Ectodermal cell (in vitro differentiated cells): ENCODE data around the gene MEA1.
"Not testable (repeated sequence)": the region's sequence is repeated elsewhere in the genome, so short reads cannot be mapped to it uniquely, and the experiment has no call there.

Experiments used
- H3K27ac ChIP-seq: 2 replicates; pipeline ENCODE4 v1.7.0; 2013; ENCODE audit warnings: mild to moderate bottlenecking, low read depth, low read length; ENCODE audit not compliant: insufficient read depth, poor library complexity, severe bottlenecking
- H3K27me3 ChIP-seq: 2 replicates; pipeline ENCODE4 v1.7.0; 2013; ENCODE audit warnings: mild to moderate bottlenecking, low read length; ENCODE audit not compliant: insufficient read depth, control insufficient read depth, poor library complexity, severe bottlenecking
- H3K36me3 ChIP-seq: one replicate; pipeline ENCODE4 v1.7.0; 2013; ENCODE audit warnings: low read length; ENCODE audit not compliant: control insufficient read depth, insufficient read depth
- H3K4me1 ChIP-seq: one replicate; pipeline ENCODE4 v1.7.0; 2013; ENCODE audit warnings: low read length; ENCODE audit not compliant: control insufficient read depth, insufficient read depth
- H3K4me3 ChIP-seq: 2 replicates; pipeline ENCODE4 v1.7.0; 2013; ENCODE audit warnings: low read depth, low read length, control low read depth; ENCODE audit not compliant: insufficient read depth
- H3K9me3 ChIP-seq: 2 replicates; pipeline ENCODE4 v1.7.0; 2013; ENCODE audit warnings: mild to moderate bottlenecking, low read length, moderate library complexity; ENCODE audit not compliant: control insufficient read depth
- WGBS, 2 experiments: methylation state at CpG; one replicate each; pipeline ENCODE4 v1.1.7; 2013; ENCODE audit warnings: missing lambda C conversion rate in 2 of 2; 5-methylcytosine and 5-hydroxymethylcytosine counted together

MEA1 gene

DNA sequence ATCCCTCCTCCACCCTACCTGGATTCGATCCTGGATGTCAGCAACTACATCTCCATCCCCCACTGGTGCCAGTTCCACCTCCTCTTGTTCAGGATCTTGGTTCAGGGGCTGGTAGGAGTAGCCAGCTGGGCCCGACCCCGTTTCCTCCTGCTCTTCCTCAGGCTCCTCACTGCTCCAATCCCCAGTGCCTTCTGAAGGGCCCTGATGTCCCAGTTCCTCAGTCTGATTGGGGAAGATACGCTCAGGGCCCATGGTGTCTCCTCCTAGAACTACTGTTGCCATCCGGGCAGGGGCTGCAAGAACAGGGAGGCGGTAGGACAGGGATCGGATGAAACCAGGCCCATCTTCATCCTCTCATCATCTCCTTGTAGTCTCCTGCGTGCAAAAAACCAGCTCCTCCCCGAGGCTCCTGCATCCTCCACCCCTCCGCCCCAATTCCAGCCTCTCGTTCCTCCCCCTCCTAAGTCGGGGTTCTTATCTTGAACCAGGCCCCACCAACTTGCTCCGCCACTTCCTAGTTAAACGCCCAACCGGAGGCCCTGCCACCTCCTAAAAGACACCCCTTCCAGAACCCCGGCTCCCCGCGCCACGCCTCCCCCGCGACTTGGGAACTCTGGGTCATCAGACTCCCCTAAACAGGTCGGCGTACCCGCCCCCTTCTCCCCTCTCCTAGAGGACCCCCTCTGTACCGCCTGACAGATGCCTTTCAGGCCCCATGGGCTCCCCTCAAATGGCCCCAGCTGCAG is 476 bp downstream of the MEA1 start:
- H3K4me3 ChIP-seq: peak overlapping the region; percentile 85
- H3K27me3 ChIP-seq: no peaks in the 10 kb centered on the region
- 9% methylated on average over 25 of the region's 25 CpGs for WGBS, 2 experiments
- H3K4me1 ChIP-seq: peaks cover 14% of the 10 kb centered on the region
- H3K27ac ChIP-seq: peak overlapping the region; percentile 42
- no peaks in the 10 kb centered on the region for H3K9me3 ChIP-seq
- H3K36me3 ChIP-seq: peaks cover 20% of the 10 kb centered on the region

DNA sequence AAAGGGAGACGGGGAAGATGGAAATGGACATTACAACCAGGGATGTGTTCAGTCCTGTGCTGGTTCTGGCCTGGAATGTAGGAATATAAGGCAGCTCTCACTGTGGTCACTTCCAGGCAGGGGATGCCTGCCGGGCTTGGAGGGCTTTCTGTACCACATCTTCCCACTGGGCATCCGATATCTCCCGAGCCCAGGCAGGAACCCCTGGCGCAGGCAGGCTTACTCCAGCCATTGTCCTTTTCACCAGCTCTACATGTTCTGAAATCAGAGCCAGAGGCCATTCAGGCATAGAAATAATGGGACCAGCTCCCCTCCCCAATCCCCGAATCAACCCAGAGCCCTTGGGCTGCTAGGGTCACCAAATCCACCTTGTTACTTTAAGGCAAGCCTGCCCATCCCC is 1.4 kb downstream of the MEA1 start:
- peak overlapping the region; percentile 85 for H3K4me3 ChIP-seq
- H3K9me3 ChIP-seq: no peaks in the 10 kb centered on the region
- no peak overlapping the region for H3K27ac ChIP-seq
- H3K4me1 ChIP-seq: peaks cover 14% of the 10 kb centered on the region
- no peaks in the 10 kb centered on the region for H3K27me3 ChIP-seq
- H3K36me3 ChIP-seq: peaks cover 19% of the 10 kb centered on the region
- WGBS, 2 experiments: 91 to 94% methylated on average over 6 of the region's 6 CpGs

DNA sequence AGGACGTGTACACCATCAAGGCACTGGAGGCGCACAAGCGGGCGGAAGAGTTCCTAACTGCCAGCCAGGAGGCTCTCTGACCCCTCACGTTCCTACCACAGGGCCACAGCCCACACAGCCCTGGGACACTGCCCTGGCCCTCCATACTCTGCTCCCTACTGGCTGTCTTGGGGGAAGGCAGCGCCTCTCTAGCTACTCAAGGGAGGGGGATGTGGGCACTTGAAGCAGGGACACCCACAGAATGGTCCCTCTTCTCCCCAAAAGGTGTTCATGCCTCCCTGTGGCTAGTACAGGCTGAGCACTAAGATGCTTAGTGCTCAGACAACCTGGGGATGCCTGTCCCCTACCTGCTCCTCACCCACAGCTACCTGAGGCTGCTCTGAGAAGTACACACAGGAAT is 2.5 kb downstream of the MEA1 start:
- WGBS, 2 experiments: 87% methylated on average over 6 of the region's 6 CpGs
- Histone ChIP-seq H3K9me3 (no peaks in the 10 kb centered on the region), H3K27ac (no peak overlapping the region), H3K27me3 (no peaks in the 10 kb centered on the region), H3K36me3 (peaks cover 24% of the 10 kb centered on the region), H3K4me3 (no peak overlapping the region), H3K4me1 (peaks cover 14% of the 10 kb centered on the region)

- no peaks in the 10 kb centered on the region for H3K9me3 ChIP-seq
- H3K27ac ChIP-seq: no peak overlapping the region
- no peaks in the 10 kb centered on the region for H3K27me3 ChIP-seq
- 81 to 91% methylated on average over 6 of the region's 6 CpGs for WGBS, 2 experiments
- peaks cover 9% of the 10 kb centered on the region for H3K4me1 ChIP-seq
- peaks cover 24% of the 10 kb centered on the region for H3K36me3 ChIP-seq
- no peak overlapping the region for H3K4me3 ChIP-seq
These were observed 4.6 kb downstream of the MEA1 start for GRCh38 chr6:43009124-43009523.

- no peak overlapping the region for H3K27ac ChIP-seq
- H3K4me3 ChIP-seq: no peak overlapping the region
- H3K36me3 ChIP-seq: peaks cover 24% of the 10 kb centered on the region
- 94% methylated on average over 9 of the region's 9 CpGs for WGBS, 2 experiments
- no peaks in the 10 kb centered on the region for H3K4me1 ChIP-seq
- no peaks in the 10 kb centered on the region for H3K27me3 ChIP-seq
- no peaks in the 10 kb centered on the region for H3K9me3 ChIP-seq
These were observed 6.6 kb downstream of the MEA1 start for GRCh38 chr6:43007126-43007525.

GRCh38 chr6:43006251-43006650 is 7.5 kb downstream of the MEA1 start:
- Histone ChIP-seq H3K4me3 (no peak overlapping the region), H3K9me3 (no peaks in the 10 kb centered on the region), H3K27me3 (no peaks in the 10 kb centered on the region), H3K4me1 (no peaks in the 10 kb centered on the region), H3K27ac (no peak overlapping the region), H3K36me3 (peaks cover 19% of the 10 kb centered on the region)
- 93 to 95% methylated on average over 11 of the region's 11 CpGs for WGBS, 2 experiments

DNA sequence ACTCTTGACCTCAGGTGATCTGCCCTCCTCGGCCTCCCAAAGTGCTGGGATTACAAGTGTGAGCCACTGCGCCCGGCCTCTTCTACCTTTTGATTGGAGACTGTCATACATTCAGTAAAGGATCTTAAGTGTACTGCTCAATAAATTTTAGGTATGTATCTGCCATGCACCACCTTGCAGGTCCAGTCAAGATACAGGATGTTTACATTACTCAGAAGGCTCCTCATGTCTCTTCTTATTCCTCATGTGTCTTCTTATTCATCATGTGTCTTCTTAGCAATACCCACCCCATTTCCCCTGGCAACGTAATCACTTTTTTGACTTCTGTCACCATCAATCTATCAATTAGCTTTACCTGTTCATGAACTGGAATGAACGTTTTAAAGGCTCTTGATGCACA is 7.9 kb downstream of the MEA1 start:
- no peaks in the 10 kb centered on the region for H3K27me3 ChIP-seq
- WGBS, 2 experiments: 91 to 92% methylated on average over 5 of the region's 5 CpGs
- H3K4me3 ChIP-seq: no peak overlapping the region
- H3K27ac ChIP-seq: no peak overlapping the region
- H3K4me1 ChIP-seq: no peaks in the 10 kb centered on the region
- H3K36me3 ChIP-seq: peaks cover 16% of the 10 kb centered on the region
- no peaks in the 10 kb centered on the region for H3K9me3 ChIP-seq

GRCh38 chr6:43001843-43002242 is 11.9 kb downstream of the MEA1 start:
- 94 to 95% methylated on average over 8 of the region's 8 CpGs for WGBS, 2 experiments
- H3K9me3 ChIP-seq: no peaks in the 10 kb centered on the region
- no peaks in the 10 kb centered on the region for H3K27me3 ChIP-seq
- H3K36me3 ChIP-seq: peaks cover under 1% of the 10 kb centered on the region
- no peak overlapping the region for H3K27ac ChIP-seq
- no peak overlapping the region for H3K4me3 ChIP-seq
- no peaks in the 10 kb centered on the region for H3K4me1 ChIP-seq

GRCh38 chr6:42998205-42998604 is 15.5 kb downstream of the MEA1 start:
- not testable (repeated sequence) for H3K27ac ChIP-seq, H3K36me3 ChIP-seq, H3K27me3 ChIP-seq, H3K4me3 ChIP-seq, H3K4me1 ChIP-seq, H3K9me3 ChIP-seq
- 94% methylated on average over 9 of the region's 9 CpGs for WGBS, 2 experiments

GRCh38 chr6:42996513-42996912 is 17.2 kb downstream of the MEA1 start:
- Histone ChIP-seq H3K27me3 (no peaks in the 10 kb centered on the region), H3K36me3 (no peaks in the 10 kb centered on the region), H3K4me1 (no peaks in the 10 kb centered on the region), H3K27ac (no peak overlapping the region), H3K4me3 (no peak overlapping the region), H3K9me3 (no peaks in the 10 kb centered on the region)

- Histone ChIP-seq H3K9me3 (no peaks in the 10 kb centered on the region), H3K27ac (no peak overlapping the region), H3K4me1 (no peaks in the 10 kb centered on the region), H3K36me3 (no peaks in the 10 kb centered on the region), H3K27me3 (no peaks in the 10 kb centered on the region), H3K4me3 (no peak overlapping the region)
- WGBS, 2 experiments: 95 to 96% methylated on average over 2 of the region's 2 CpGs
These were observed 20.3 kb downstream of the MEA1 start for GRCh38 chr6:42993445-42993844.
